Measurements from ENCODE around the gene CBLC. TPM values are rescaled to one million over a fixed set of nuclear protein-coding genes. Genes with fewer than 3 reads are reported as not detected.
"Not testable (repeated sequence)": the region's sequence is repeated elsewhere in the genome, so short reads cannot be mapped to it uniquely, and the experiment has no call there.

The CBLC gene
- total RNA-seq, 1 experiment from 2014 or later, result 0.80 TPM

DNA sequence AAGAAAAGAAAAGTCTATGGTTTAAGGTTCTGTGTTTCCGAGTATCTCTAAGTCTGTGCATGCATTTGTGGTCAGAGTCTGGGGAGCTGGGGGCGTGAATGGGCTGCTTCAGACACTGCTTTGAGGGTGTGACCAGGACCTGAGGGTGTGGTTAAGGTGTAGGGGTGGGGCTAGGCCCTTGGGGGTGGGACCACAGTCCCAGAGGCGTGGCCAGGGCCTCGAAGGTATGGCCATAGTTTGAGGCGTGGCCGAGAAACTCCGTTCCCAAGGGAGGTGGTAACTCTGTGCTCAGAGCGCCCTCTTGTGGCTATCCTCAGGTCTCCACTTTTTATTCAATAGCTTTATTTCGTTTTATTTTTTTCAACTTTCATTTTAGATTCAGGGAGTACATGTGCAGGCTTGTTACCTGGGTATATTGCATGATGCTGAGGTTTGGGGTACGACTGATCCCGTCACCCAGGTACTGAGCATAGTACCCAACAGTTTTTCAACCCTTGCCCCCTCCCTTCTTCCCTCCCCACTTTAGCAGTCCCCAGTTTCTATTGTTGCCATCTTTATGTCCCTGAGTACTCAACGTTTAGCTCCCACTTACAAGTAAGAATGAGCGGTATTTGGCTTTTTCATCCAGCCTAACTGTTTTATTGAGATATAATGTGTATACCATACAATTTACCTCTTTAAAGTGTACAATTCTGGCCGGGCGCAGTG lies 7.0 kb upstream of the CBLC start:
- in situ Hi-C loops (cut with HindIII; ENCODE audit: low pct_unique_long_range_greater_than_20kb, low sequenced_read_pairs) (no loop called here), intact Hi-C loops (cut with micrococcal nuclease; ENCODE audit: unreplicated experiment) (loop anchor here (2.0 kb wide), 2 partner anchors 46 to 82 kb away; no protein-coding TSS in a partner anchor)
- peak; percentile 84 for DNase-seq (ENCODE audit: low read depth, low spot score)
- peak; percentile 98 for ATAC-seq
- Histone ChIP-seq H3K4me1 (ENCODE audit: control insufficient read depth, insufficient read depth, low read length) (peaks cover 10% of the 10 kb centered on the region), H3K36me3 (ENCODE audit: control insufficient read depth, insufficient read depth, low read length) (no peaks in the 10 kb centered on the region), H3K27me3 (ENCODE audit: control insufficient read depth, insufficient read depth, low read length) (no peaks in the 10 kb centered on the region), H3K4me3 (ENCODE audit: low read depth in 2 of 2, low read length in 2 of 2) (no peak overlapping the region), H3K27ac (ENCODE audit: low read length) (peak overlapping the region; percentile 66), H3K9me3 (ENCODE audit: control insufficient read depth, insufficient read depth, low read depth, low read length) (no peaks in the 10 kb centered on the region)
- no TSS peak for BruUV-seq (replicated peaks)
- no peak for TF ChIP-seq TCF7L2 (IDR thresholded peaks at IDR 0.05; ENCODE audit: low read depth, low read length)
- no peak for TF ChIP-seq SIN3A (IDR thresholded peaks at IDR 0.05; ENCODE audit: borderline replicate concordance, insufficient read depth, low read depth, low read length)
- TF ChIP-seq, protein P1, sequence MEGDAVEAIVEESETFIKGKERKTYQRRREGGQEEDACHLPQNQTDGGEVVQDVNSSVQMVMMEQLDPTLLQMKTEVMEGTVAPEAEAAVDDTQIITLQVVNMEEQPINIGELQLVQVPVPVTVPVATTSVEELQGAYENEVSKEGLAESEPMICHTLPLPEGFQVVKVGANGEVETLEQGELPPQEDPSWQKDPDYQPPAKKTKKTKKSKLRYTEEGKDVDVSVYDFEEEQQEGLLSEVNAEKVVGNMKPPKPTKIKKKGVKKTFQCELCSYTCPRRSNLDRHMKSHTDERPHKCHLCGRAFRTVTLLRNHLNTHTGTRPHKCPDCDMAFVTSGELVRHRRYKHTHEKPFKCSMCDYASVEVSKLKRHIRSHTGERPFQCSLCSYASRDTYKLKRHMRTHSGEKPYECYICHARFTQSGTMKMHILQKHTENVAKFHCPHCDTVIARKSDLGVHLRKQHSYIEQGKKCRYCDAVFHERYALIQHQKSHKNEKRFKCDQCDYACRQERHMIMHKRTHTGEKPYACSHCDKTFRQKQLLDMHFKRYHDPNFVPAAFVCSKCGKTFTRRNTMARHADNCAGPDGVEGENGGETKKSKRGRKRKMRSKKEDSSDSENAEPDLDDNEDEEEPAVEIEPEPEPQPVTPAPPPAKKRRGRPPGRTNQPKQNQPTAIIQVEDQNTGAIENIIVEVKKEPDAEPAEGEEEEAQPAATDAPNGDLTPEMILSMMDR (IDR thresholded peaks at IDR 0.05), result peak; percentile 75; the same call in 1 of the 2 replicates
- TF ChIP-seq POLR2AphosphoS5 (IDR thresholded peaks at IDR 0.05; ENCODE audit: low read depth, low read length), result no peak
- TF ChIP-seq, protein P2, sequence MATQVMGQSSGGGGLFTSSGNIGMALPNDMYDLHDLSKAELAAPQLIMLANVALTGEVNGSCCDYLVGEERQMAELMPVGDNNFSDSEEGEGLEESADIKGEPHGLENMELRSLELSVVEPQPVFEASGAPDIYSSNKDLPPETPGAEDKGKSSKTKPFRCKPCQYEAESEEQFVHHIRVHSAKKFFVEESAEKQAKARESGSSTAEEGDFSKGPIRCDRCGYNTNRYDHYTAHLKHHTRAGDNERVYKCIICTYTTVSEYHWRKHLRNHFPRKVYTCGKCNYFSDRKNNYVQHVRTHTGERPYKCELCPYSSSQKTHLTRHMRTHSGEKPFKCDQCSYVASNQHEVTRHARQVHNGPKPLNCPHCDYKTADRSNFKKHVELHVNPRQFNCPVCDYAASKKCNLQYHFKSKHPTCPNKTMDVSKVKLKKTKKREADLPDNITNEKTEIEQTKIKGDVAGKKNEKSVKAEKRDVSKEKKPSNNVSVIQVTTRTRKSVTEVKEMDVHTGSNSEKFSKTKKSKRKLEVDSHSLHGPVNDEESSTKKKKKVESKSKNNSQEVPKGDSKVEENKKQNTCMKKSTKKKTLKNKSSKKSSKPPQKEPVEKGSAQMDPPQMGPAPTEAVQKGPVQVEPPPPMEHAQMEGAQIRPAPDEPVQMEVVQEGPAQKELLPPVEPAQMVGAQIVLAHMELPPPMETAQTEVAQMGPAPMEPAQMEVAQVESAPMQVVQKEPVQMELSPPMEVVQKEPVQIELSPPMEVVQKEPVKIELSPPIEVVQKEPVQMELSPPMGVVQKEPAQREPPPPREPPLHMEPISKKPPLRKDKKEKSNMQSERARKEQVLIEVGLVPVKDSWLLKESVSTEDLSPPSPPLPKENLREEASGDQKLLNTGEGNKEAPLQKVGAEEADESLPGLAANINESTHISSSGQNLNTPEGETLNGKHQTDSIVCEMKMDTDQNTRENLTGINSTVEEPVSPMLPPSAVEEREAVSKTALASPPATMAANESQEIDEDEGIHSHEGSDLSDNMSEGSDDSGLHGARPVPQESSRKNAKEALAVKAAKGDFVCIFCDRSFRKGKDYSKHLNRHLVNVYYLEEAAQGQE (IDR thresholded peaks at IDR 0.05; ENCODE audit: insufficient read depth in 1 of 2, low read depth in 2 of 2, low read length in 1 of 2), result no peak
- CTCF ChIA-PET, result interaction anchor here (0.6 to 2.5 kb wide), 12 partner anchors 9 to 200 kb away, joined by 3 to 34 read pairs (median 4); partner anchors contain the start of gene NECTIN2
- POLR2A ChIA-PET, result interaction anchor here (0.7 kb wide), 1 partner anchor 96 kb away, joined by 5 read pairs; no protein-coding TSS in a partner anchor

DNA sequence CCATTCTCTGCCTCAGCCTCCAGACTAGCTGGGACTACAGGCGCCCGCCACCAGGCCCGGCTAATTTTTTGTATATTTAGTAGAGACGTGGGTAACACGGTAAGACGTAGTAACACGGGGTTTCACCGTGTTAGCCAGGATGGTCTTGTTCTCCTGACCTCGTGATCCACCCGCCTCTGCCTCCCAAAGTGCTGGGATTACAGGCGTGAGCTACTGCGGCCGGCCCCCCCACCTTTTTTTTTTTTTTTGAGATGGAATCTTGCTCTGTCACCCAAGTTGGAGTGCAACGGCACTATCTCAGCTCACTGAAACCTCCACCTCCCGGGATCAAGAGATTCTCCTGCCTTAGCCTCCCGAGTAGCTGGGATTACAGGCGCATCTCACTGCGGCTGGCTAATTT lies 5.5 kb upstream of the CBLC start:
- not testable (repeated sequence) for ATAC-seq

DNA sequence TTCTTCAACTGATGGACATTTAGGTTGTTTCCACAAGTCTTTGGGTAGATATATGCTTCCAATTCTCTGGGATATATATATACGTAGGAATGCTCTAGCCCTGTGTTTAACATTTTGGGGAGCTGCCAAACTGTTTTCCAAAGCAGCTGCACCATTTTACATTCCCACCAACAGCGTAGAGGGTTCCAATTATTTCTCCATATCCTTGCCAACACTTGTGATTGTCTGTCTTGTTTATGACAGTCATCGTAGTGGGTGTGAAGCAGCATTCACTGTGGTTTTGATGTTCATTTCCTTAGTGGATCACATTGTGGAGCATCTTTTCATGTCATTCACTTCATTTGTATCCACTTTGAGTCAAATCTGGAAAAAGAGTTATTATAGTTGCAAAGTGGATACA lies 4.7 kb upstream of the CBLC start:
- Histone ChIP-seq H3K4me1 (ENCODE audit: control insufficient read depth, insufficient read depth, low read length) (peaks cover 10% of the 10 kb centered on the region), H3K9me3 (ENCODE audit: control insufficient read depth, insufficient read depth, low read depth, low read length) (no peaks in the 10 kb centered on the region), H3K36me3 (ENCODE audit: control insufficient read depth, insufficient read depth, low read length) (no peaks in the 10 kb centered on the region), H3K4me3 (ENCODE audit: low read depth in 2 of 2, low read length in 2 of 2) (no peak overlapping the region), H3K27ac (ENCODE audit: low read length) (no peak overlapping the region), H3K27me3 (ENCODE audit: control insufficient read depth, insufficient read depth, low read length) (no peaks in the 10 kb centered on the region)
- no peak for DNase-seq (ENCODE audit: low read depth, low spot score)
- intact Hi-C loops (cut with micrococcal nuclease; ENCODE audit: unreplicated experiment), result no loop called here
- CTCF ChIA-PET, result no interaction called here
- in situ Hi-C loops (cut with HindIII; ENCODE audit: low pct_unique_long_range_greater_than_20kb, low sequenced_read_pairs), result no loop called here
- ATAC-seq, result no peak
- TF ChIP-seq, protein P2 (IDR thresholded peaks at IDR 0.05; ENCODE audit: insufficient read depth in 1 of 2, low read depth in 2 of 2, low read length in 1 of 2), result no peak
- TF ChIP-seq SIN3A (IDR thresholded peaks at IDR 0.05; ENCODE audit: borderline replicate concordance, insufficient read depth, low read depth, low read length), result no peak
- TF ChIP-seq, protein P1 (IDR thresholded peaks at IDR 0.05), result no peak
- TF ChIP-seq TCF7L2 (IDR thresholded peaks at IDR 0.05; ENCODE audit: low read depth, low read length), result no peak
- no peak for TF ChIP-seq POLR2AphosphoS5 (IDR thresholded peaks at IDR 0.05; ENCODE audit: low read depth, low read length)
- no TSS peak for BruUV-seq (replicated peaks)
- POLR2A ChIA-PET, result no interaction called here

More for the DNA sequence above, 5.5 kb upstream of the CBLC start:
- intact Hi-C loops (cut with micrococcal nuclease; ENCODE audit: unreplicated experiment); BruUV-seq (replicated peaks); H3K4me3 ChIP-seq (ENCODE audit: low read depth in 2 of 2, low read length in 2 of 2); H3K4me1 ChIP-seq (ENCODE audit: control insufficient read depth, insufficient read depth, low read length); in situ Hi-C loops (cut with HindIII; ENCODE audit: low pct_unique_long_range_greater_than_20kb, low sequenced_read_pairs); H3K36me3 ChIP-seq (ENCODE audit: control insufficient read depth, insufficient read depth, low read length); DNase-seq (ENCODE audit: low read depth, low spot score); H3K27ac ChIP-seq (ENCODE audit: low read length); H3K9me3 ChIP-seq (ENCODE audit: control insufficient read depth, insufficient read depth, low read depth, low read length); H3K27me3 ChIP-seq (ENCODE audit: control insufficient read depth, insufficient read depth, low read length): not testable (repeated sequence)
- CTCF ChIA-PET, result interaction anchor here (0.6 to 2.5 kb wide), 2 partner anchors 47 to 204 kb away, joined by 4 to 34 read pairs; no protein-coding TSS in a partner anchor
- POLR2A ChIA-PET, result interaction anchor here (0.6 kb wide), 1 partner anchor 87 kb away, joined by 3 read pairs; no protein-coding TSS in a partner anchor
